Measurements from ENCODE around the gene MAML2. TPM values are rescaled to one million over a fixed set of nuclear protein-coding genes. Genes with fewer than 3 reads are reported as not detected.

Gene MAML2
- total and polyA plus RNA-seq, 9 of the 15 experiments (the other 6 are each of a cell fraction or from before 2014, with no cell fraction given): 0.79 to 6.8 (median 4.8) TPM

DNA sequence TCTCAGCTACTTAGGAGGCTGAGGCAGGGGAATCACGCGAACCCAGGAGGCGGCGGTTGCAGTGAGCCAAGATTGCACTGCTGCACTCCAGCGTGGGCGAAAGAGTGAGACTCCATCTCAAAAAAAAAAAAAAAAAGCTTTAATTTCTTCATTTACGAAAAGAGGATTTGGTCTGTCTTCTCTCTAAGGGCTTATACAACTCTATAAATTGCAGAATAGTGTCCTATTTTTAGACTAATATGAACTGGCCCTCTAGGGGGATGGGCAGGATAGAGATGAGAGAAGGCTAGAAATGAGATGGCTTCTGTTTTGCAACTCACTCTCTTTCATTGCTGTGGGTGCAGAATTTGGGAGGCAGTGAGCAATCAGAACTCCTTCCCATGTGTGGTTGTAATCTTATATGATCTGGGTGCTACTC lies 11.3 kb downstream of the MAML2 start:
- H3K9ac ChIP-seq (ENCODE audit: insufficient read depth in 1 of 2, low read depth in 2 of 2, low read length in 2 of 2): no peak overlapping the region
- ChIA-PET POLR2A (interaction anchor here (1.2 to 2.4 kb wide), 3 partner anchors 9 to 12 kb away, joined by 4 to 17 read pairs (median 7); partner anchors contain the start of gene MAML2), CTCF (ENCODE audit: low intra/inter-chr PET ratio) (no interaction called here)
- peaks cover 20 to 60% of the 10 kb centered on the region in 2 experiments; a peak in 4 of 5 replicates for H3K4me1 ChIP-seq (replicated peaks in 1 of 2; ENCODE audit: control insufficient read depth in 2 of 2, insufficient read depth in 2 of 2, low read length in 2 of 2)
- no peak overlapping the region for H3K4me3 ChIP-seq
- no peaks in the 10 kb centered on the region for H3K9me1 ChIP-seq (ENCODE audit: control insufficient read depth, insufficient read depth, low read length)
- H3K4me2 ChIP-seq (ENCODE audit: insufficient read depth, low read length): peak overlapping the region; percentile 51
- BruUV-seq (replicated peaks): no TSS peak
- ATAC-seq (peak; percentile 28), DNase-seq (ENCODE audit: extremely low read depth in 1 of 4, low spot score in 3 of 4) (no peak), FAIRE-seq (no peak)
- no peaks in the 10 kb centered on the region for H3K27me3 ChIP-seq (ENCODE audit: control insufficient read depth in 2 of 2, insufficient read depth in 2 of 2, low read length in 2 of 2)
- H2AFZ ChIP-seq (ENCODE audit: low read depth, low read length): peak overlapping the region; percentile 72
- H4K20me1 ChIP-seq (replicated peaks; ENCODE audit: control insufficient read depth, insufficient read depth, low read length): no peaks in the 10 kb centered on the region
- H3K79me2 ChIP-seq (ENCODE audit: control insufficient read depth, insufficient read depth, low read length): peaks cover 78% of the 10 kb centered on the region
- WGBS (ENCODE audit: insufficient coverage, low coverage, missing lambda C conversion rate): 58% methylated on average over 7 of the region's 7 CpGs
- in situ Hi-C loops (cut with MboI): no loop called here
- no peaks in the 10 kb centered on the region for H3K36me3 ChIP-seq (ENCODE audit: control insufficient read depth, insufficient read depth, low read length)
- intact Hi-C loops (cut with micrococcal nuclease): no loop called here
- peak overlapping the region; percentile 53; the same call in 2 of the 3 replicates for H3K27ac ChIP-seq (ENCODE audit: extremely low read depth, low read depth, low read length)
- no peaks in the 10 kb centered on the region for H3K9me3 ChIP-seq (replicated peaks; ENCODE audit: control insufficient read depth, insufficient read depth, low read depth, low read length)
- TF ChIP-seq MEF2A (IDR thresholded peaks at IDR 0.05; ENCODE audit: control insufficient read depth, low read depth, low read length) (peak; percentile 69; the same call in 1 of the 2 replicates), PCBP1 (IDR thresholded peaks at IDR 0.05; ENCODE audit: low read depth, low read length, poor library complexity, severe bottlenecking) (no peak), C11orf30 (IDR thresholded peaks at IDR 0.05; ENCODE audit: low read depth) (peak; percentile 31; the same call in 1 of the 2 replicates), U2AF1 (optimal IDR thresholded peaks at IDR 0.05; ENCODE audit: low read depth, low read length) (no peak), ZNF764 (CRISPR knock-in tag; IDR thresholded peaks at IDR 0.05; ENCODE audit: low read depth) (no peak), SMARCA4 (IDR thresholded peaks at IDR 0.05) (peak; percentile 10; the same call in 1 of the 2 replicates), STAT5B (CRISPR knock-in tag; IDR thresholded peaks at IDR 0.05) (no peak), ZFP1 (CRISPR knock-in tag; IDR thresholded peaks at IDR 0.05) (no peak), EGR1 (conservative IDR thresholded peaks at IDR 0.05) (peak; percentile 29; the same call in 1 of the 2 replicates), CEBPG (CRISPR knock-in tag; IDR thresholded peaks at IDR 0.05) (no peak), CEBPG (tag; conservative IDR thresholded peaks at IDR 0.05 in 1 of 2, IDR thresholded peaks at IDR 0.05 in 1 of 2) (0 out of 4 replicates have a peak, but pooled peaks of 1 of the 2 experiments have one; percentile 6), GABPB2 (CRISPR knock-in tag; conservative IDR thresholded peaks at IDR 0.05) (no peak), CEBPB (tag; IDR thresholded peaks at IDR 0.05) (peak; percentile 6; the same call in 1 of the 2 replicates)
- TF ChIP-seq, protein P1, sequence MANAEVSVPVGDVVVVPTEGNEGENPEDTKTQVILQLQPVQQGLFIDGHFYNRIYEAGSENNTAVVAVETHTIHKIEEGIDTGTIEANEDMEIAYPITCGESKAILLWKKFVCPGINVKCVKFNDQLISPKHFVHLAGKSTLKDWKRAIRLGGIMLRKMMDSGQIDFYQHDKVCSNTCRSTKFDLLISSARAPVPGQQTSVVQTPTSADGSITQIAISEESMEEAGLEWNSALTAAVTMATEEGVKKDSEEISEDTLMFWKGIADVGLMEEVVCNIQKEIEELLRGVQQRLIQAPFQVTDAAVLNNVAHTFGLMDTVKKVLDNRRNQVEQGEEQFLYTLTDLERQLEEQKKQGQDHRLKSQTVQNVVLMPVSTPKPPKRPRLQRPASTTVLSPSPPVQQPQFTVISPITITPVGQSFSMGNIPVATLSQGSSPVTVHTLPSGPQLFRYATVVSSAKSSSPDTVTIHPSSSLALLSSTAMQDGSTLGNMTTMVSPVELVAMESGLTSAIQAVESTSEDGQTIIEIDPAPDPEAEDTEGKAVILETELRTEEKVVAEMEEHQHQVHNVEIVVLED (CRISPR knock-in tag; IDR thresholded peaks at IDR 0.05): no peak
- TF ChIP-seq, protein P2, sequence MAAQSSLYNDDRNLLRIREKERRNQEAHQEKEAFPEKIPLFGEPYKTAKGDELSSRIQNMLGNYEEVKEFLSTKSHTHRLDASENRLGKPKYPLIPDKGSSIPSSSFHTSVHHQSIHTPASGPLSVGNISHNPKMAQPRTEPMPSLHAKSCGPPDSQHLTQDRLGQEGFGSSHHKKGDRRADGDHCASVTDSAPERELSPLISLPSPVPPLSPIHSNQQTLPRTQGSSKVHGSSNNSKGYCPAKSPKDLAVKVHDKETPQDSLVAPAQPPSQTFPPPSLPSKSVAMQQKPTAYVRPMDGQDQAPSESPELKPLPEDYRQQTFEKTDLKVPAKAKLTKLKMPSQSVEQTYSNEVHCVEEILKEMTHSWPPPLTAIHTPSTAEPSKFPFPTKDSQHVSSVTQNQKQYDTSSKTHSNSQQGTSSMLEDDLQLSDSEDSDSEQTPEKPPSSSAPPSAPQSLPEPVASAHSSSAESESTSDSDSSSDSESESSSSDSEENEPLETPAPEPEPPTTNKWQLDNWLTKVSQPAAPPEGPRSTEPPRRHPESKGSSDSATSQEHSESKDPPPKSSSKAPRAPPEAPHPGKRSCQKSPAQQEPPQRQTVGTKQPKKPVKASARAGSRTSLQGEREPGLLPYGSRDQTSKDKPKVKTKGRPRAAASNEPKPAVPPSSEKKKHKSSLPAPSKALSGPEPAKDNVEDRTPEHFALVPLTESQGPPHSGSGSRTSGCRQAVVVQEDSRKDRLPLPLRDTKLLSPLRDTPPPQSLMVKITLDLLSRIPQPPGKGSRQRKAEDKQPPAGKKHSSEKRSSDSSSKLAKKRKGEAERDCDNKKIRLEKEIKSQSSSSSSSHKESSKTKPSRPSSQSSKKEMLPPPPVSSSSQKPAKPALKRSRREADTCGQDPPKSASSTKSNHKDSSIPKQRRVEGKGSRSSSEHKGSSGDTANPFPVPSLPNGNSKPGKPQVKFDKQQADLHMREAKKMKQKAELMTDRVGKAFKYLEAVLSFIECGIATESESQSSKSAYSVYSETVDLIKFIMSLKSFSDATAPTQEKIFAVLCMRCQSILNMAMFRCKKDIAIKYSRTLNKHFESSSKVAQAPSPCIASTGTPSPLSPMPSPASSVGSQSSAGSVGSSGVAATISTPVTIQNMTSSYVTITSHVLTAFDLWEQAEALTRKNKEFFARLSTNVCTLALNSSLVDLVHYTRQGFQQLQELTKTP (IDR thresholded peaks at IDR 0.05; ENCODE audit: low read depth in 1 of 2, partially characterized antibody in 2 of 2): no peak
- TF ChIP-seq, protein P3, sequence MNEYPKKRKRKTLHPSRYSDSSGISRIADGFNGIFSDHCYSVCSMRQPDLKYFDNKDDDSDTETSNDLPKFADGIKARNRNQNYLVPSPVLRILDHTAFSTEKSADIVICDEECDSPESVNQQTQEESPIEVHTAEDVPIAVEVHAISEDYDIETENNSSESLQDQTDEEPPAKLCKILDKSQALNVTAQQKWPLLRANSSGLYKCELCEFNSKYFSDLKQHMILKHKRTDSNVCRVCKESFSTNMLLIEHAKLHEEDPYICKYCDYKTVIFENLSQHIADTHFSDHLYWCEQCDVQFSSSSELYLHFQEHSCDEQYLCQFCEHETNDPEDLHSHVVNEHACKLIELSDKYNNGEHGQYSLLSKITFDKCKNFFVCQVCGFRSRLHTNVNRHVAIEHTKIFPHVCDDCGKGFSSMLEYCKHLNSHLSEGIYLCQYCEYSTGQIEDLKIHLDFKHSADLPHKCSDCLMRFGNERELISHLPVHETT (CRISPR knock-in tag; conservative IDR thresholded peaks at IDR 0.05 in 1 of 2, IDR thresholded peaks at IDR 0.05 in 1 of 2): no peak; a peak in 1 of 4 replicates

Measured in K562 (cell line).